Subcutaneous abdominal adipose tissue (tissue), 5 donors: ENCODE measurements around the gene PCCA.
A peak's percentile ranks its signal among the peaks of the same experiment; 100 is the strongest.

ENCODE experiments used
- H3K27ac ChIP-seq: one replicate; pipeline ENCODE4 v1.7.0; 2013; ENCODE audit warnings: low read depth, mild to moderate bottlenecking, inconsistent platforms, low read length, moderate library complexity
- H3K27me3 ChIP-seq, 5 donors: one replicate each; pipeline ENCODE4 v1.7.0; 2013; ENCODE audit warnings: low read length in 5 of 5, inconsistent platforms in 1 of 5; ENCODE audit not compliant: control insufficient read depth in 5 of 5, insufficient read depth in 4 of 5
- H3K36me3 ChIP-seq, 5 donors: one replicate each; pipeline ENCODE4 v1.7.0; 2013; ENCODE audit warnings: low read length in 5 of 5; ENCODE audit not compliant: control insufficient read depth in 5 of 5, insufficient read depth in 5 of 5
- H3K4me1 ChIP-seq, 5 donors: one replicate each; pipeline ENCODE4 v1.7.0; 2013; ENCODE audit warnings: low read length in 5 of 5, mild to moderate bottlenecking in 3 of 5, moderate library complexity in 1 of 5; ENCODE audit not compliant: control insufficient read depth in 5 of 5, insufficient read depth in 5 of 5
- H3K4me3 ChIP-seq, 5 donors: one replicate each; pipeline ENCODE4 v1.7.0; 2013; ENCODE audit warnings: low read length in 5 of 5, low read depth in 1 of 5
- H3K9ac ChIP-seq, 5 donors: one replicate each; pipeline ENCODE4 v1.7.0; 2013; ENCODE audit warnings: low read length in 5 of 5, mild to moderate bottlenecking in 4 of 5, moderate library complexity in 3 of 5
- H3K9me3 ChIP-seq, 5 donors: one replicate each; pipeline ENCODE4 v1.7.0; 2013; ENCODE audit warnings: low read length in 5 of 5; ENCODE audit not compliant: control insufficient read depth in 5 of 5
- donor health status: healthy.
- donor health status: healthy.
- donor health status: healthy.
- donor health status: healthy.
- donor health status: healthy.

PCCA gene

DNA sequence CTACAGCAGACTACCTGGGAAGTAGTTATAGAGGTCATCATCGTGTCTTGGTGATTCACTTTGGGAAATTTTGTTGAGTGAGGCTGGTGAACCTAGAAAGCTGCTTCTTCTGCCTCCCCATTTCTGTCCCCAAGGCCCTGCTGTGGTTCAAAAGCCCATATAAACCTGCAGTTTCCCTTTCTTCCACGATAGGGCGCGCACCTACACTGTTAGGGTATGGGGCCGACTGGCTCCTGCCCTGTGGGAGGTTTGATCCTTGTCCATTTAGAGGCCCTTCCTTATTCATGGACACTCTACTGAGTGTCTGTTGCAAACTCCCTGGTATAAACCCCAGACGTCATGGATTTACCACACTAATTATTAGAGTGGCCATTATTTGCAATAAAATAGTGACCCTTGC, 307.9 kb downstream of the PCCA start:
- no peaks in the 10 kb centered on the region for H3K36me3 ChIP-seq
- no peak overlapping the region for H3K9ac ChIP-seq
- H3K4me3 ChIP-seq: no peak overlapping the region
- H3K9me3 ChIP-seq: no peaks in the 10 kb centered on the region
- no peak overlapping the region for H3K27ac ChIP-seq
- no peaks in the 10 kb centered on the region for H3K27me3 ChIP-seq
- H3K4me1 ChIP-seq: peaks cover 0 to 3% (median 0%) of the 10 kb centered on the region in 5 donors

DNA sequence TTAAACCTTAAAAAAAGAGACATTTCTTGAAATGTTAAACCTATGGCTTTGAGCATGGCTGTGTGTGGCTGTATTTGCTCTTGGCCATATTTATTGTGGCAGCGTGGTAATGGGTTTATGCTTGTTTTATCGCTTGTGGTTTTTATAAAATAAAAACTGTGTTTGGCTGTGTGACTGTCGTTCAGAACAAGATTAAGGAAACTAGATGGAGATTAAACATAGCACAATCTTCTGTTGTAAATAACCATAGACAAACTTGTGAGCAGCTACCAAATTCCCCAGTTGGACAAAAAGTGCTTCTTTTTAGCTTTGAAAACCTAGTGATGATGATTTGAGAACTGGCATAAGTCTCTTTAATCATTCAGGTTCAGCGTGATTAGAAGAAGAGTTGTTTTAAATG, 308.7 kb downstream of the PCCA start:
- Histone ChIP-seq H3K4me3 (no peak overlapping the region), H3K9me3 (no peaks in the 10 kb centered on the region), H3K36me3 (no peaks in the 10 kb centered on the region), H3K27me3 (no peaks in the 10 kb centered on the region), H3K4me1 (peaks cover 0 to 1% (median 0%) of the 10 kb centered on the region in 5 donors), H3K27ac (no peak overlapping the region), H3K9ac (no peak overlapping the region)

DNA sequence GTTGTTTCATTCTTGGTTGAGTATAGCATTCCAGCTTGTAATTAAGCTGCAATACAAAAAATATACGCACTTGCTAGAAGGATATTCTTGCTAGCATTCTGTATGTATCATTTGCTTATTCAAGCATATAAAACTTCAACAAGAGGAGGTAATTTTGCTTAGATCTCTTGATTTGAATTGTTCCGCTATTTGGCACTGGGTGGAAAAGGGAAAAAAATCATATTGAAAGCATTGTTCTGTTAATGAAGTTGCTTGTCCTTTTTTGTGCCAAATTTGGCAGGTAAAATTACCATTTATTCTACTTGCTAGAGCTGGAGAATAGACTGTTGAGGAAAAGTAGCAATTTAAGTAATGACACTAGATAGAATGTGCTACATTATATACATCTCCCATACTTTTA, 309.5 kb downstream of the PCCA start:
- Histone ChIP-seq H3K27me3 (no peaks in the 10 kb centered on the region), H3K9ac (no peak overlapping the region), H3K9me3 (no peaks in the 10 kb centered on the region), H3K4me3 (no peak overlapping the region), H3K27ac (no peak overlapping the region), H3K36me3 (peaks cover 0 to 2% (median 1%) of the 10 kb centered on the region in 5 donors), H3K4me1 (no peaks in the 10 kb centered on the region)

DNA sequence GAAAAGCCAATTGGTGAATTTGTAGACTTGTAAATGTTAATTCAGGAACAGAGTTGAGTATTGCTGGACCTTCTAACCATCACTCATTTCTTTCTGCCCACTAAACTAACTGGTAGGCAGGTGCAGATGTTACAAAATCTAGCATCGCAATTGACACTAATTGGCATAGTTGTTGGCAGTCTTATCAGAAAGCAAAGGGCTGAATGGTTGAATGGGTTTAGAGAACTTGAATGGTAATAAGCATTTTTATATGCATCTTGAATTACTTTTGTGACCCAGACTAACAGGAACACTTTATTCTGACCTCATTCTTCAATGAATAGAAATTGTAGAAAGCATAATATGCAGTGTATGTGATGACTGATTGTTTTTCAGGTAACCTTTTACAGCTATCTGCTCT, 310.6 kb downstream of the PCCA start:
- Histone ChIP-seq H3K36me3 (peaks cover 0 to 12% (median 3%) of the 10 kb centered on the region in 5 donors), H3K9ac (no peak overlapping the region), H3K27ac (no peak overlapping the region), H3K4me1 (no peaks in the 10 kb centered on the region), H3K9me3 (peaks cover 0 to under 1% (median 0%) of the 10 kb centered on the region in 5 donors), H3K27me3 (no peaks in the 10 kb centered on the region), H3K4me3 (no peak overlapping the region)

DNA sequence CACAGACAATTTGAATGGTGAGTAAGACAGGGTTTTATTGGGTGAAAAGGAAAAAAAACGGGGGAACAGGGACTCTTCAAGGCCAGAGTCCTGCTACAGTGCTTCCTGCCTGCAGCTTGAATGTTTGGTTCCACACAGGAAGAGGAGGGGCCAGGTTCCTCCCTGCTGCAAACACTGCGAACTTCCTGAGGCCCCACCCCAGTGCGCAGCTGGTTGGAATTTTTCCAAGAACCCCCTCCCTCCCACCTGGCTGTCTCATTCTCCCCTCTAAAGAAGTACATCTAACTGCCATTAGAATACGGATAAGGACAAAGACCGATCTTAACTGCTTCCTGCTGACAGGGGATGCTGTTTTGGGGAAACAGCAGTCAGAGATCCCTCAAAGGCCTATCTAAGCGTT, 314.8 kb downstream of the PCCA start:
- Histone ChIP-seq H3K27me3 (no peaks in the 10 kb centered on the region), H3K9ac (no peak overlapping the region), H3K36me3 (peaks cover 0 to 20% (median 8%) of the 10 kb centered on the region in 5 donors), H3K4me1 (no peaks in the 10 kb centered on the region), H3K4me3 (no peak overlapping the region), H3K27ac (no peak overlapping the region), H3K9me3 (peaks cover 3 to 27% (median 14%) of the 10 kb centered on the region in 5 donors)

DNA sequence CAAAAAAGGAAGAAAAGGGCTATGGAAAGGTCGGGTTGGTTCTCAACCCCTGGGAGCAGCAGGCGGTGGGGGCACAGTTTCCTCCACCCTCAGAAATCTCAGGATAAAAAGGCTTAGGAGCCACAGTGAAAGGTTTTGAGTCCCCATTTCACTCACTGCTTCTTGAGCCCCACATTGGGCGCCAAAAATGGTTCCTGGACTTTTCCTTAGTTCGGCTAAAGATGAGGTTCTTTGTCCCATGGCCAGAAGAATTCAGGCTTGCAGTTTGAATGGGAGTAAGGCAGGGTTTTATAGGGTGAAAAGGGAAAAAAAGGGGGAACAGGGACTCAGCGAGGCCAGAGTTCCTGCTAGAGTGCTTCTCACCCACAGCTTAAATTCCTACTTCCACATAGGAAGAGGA, 320.2 kb downstream of the PCCA start:
- Histone ChIP-seq H3K4me1 (no peaks in the 10 kb centered on the region), H3K4me3 (peak overlapping the region; percentile 17 to 61 (median 38)), H3K36me3 (peaks cover 0 to 24% (median 6%) of the 10 kb centered on the region in 5 donors), H3K9ac (no peak overlapping the region), H3K9me3 (peaks cover 15 to 70% (median 46%) of the 10 kb centered on the region in 5 donors), H3K27me3 (no peaks in the 10 kb centered on the region), H3K27ac (no peak overlapping the region)

DNA sequence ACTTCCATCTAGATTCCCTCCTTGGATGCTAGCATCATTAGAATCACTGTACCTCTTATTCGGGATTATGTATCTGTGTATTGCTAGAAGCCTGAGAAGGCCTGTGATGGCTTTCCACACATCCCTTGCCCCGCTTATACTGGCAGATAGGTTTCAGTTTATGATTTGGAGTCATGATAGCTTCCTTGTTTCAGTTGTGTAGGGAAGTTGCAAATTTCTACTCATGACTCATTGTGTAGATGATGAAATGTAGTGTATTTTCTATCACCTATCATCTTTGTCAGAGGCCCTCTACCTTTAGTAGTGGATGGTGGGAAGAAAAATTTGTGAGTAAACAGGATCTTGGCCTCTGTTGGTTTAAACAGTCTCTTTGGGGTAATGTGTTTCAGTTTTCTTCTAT, 334.5 kb downstream of the PCCA start:
- Histone ChIP-seq H3K4me1 (no peaks in the 10 kb centered on the region), H3K4me3 (no peak overlapping the region), H3K9me3 (no peaks in the 10 kb centered on the region), H3K27me3 (no peaks in the 10 kb centered on the region), H3K27ac (no peak overlapping the region), H3K9ac (no peak overlapping the region), H3K36me3 (peaks cover 2 to 9% (median 5%) of the 10 kb centered on the region in 5 donors)

DNA sequence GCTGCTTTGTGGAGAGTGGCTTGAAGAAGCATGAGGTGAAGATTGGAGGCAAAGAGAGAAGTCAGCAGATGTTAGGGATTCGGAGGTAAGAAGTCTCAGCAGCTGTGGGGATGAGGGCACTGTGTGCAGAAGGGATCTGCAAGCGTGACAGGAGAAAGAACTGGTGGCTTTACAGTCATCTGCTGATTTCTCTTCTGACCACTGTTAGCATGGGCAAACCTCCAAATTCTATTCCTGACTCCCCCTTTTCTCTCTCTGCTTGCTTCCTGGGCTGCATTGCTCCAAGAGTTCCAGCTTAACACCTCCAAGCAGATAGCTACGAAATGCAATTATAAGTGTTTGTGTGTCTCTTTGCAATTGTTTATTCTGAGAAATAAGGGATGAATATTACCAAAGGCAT, 340.1 kb downstream of the PCCA start:
- no peaks in the 10 kb centered on the region for H3K27me3 ChIP-seq
- H3K27ac ChIP-seq: no peak overlapping the region
- H3K4me1 ChIP-seq: no peaks in the 10 kb centered on the region
- H3K9ac ChIP-seq: no peak overlapping the region
- peaks cover 5 to 21% (median 9%) of the 10 kb centered on the region in 5 donors for H3K36me3 ChIP-seq
- no peak overlapping the region for H3K4me3 ChIP-seq
- no peaks in the 10 kb centered on the region for H3K9me3 ChIP-seq

DNA sequence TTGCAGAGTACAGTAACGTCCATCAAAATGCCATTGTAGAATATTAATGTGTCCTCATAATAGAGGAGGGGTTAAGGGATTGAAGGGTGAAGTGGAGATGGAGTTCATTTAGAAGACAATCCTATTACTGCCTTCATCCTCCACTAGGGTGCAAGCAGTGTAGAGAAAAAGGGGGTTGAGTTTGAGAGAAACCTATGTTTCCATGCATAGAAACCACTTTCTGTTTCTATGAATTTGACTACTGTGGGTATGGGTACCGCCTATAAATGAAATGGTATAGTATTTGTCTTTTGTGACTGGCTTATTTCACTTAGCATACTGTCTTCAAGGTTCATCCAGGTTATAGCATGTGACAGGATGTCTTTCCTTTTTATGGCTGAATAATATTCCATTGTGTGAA, 343.7 kb downstream of the PCCA start:
- Histone ChIP-seq H3K27ac (no peak overlapping the region), H3K9ac (no peak overlapping the region), H3K4me1 (no peaks in the 10 kb centered on the region), H3K4me3 (no peak overlapping the region), H3K36me3 (peaks cover under 1 to 17% (median 9%) of the 10 kb centered on the region in 5 donors), H3K9me3 (no peaks in the 10 kb centered on the region), H3K27me3 (no peaks in the 10 kb centered on the region)

DNA sequence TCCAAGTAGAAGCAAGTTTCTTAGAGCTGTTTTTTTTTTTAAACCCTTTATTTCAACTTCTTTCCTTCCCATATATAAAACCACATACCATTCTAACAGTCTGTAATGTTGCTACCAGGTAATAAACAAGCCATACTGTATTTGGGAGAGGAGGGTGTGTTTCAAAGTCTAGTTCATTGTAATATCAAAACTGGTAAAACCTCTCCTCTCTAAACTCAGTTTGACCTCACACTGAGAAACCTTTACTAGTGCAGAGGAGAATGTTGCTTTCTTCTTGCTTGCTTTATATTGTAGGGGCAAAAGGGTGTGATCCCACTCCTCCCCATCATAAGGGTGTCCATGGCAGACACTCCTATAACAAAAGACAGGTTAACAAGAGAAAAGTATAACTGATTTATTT, 344.6 kb downstream of the PCCA start:
- Histone ChIP-seq H3K9ac (no peak overlapping the region), H3K27ac (no peak overlapping the region), H3K27me3 (no peaks in the 10 kb centered on the region), H3K4me1 (no peaks in the 10 kb centered on the region), H3K36me3 (peaks cover 0 to 20% (median 12%) of the 10 kb centered on the region in 5 donors), H3K9me3 (no peaks in the 10 kb centered on the region), H3K4me3 (no peak overlapping the region)
